Type B pancreatic cell (in vitro differentiated cells): ENCODE measurements around the gene ARHGEF12. TPM values are rescaled to one million over a fixed set of nuclear protein-coding genes. Genes with fewer than 3 reads are reported as not detected.
A peak's percentile ranks its signal among the peaks of the same experiment; 100 is the strongest.

ENCODE experiments used
- DNase-seq: peaks from one replicate; pipeline ENCODE4 v3.0.0; 2021; ENCODE audit warnings: mixed read lengths; ENCODE audit not compliant: unreplicated experiment; ENCODE audit errors: extremely low spot score
- H3K27ac Mint-ChIP-seq: 2 replicates; pipeline ENCODE4 v1.8.0; 2021; ENCODE audit warnings: mild to moderate bottlenecking, mixed read lengths
- H3K27me3 Mint-ChIP-seq: 2 replicates; pipeline ENCODE4 v1.8.0; 2021; ENCODE audit warnings: mixed read lengths
- H3K36me3 Mint-ChIP-seq: 2 replicates; pipeline ENCODE4 v1.8.0; 2021; ENCODE audit warnings: mixed read lengths
- H3K4me1 Mint-ChIP-seq: one replicate; pipeline ENCODE4 v1.8.0; 2021; ENCODE audit warnings: mixed read lengths; ENCODE audit not compliant: unreplicated experiment
- H3K4me3 Mint-ChIP-seq: 2 replicates; pipeline ENCODE4 v1.8.0; 2021; ENCODE audit warnings: mild to moderate bottlenecking, mixed read lengths
- H3K9me3 Mint-ChIP-seq: 2 replicates; pipeline ENCODE4 v1.8.0; 2021; ENCODE audit warnings: mixed read lengths
- CTCF ChIP-seq: fragments of 200-600 bp; sonication (generic); conservative IDR thresholded peaks from 2 replicates; pipeline ENCODE4 v1.5.0; 2021; ENCODE audit warnings: antibody characterized with exemption, mild to moderate bottlenecking
- total RNA-seq: library from RNA; stranded (reverse); gene quantifications from 2 replicates; pipeline ENCODE4 v1.2.1, GENCODE V29; 2021; ENCODE audit warnings: low replicate concordance

The ARHGEF12 gene
- total RNA-seq, 1 donor from 2014 or later, result 73.8 TPM

- Mint-ChIP-seq H3K27ac (no peak overlapping the region), H3K27me3 (peaks cover 2% of the 10 kb centered on the region), H3K4me3 (no peak overlapping the region), H3K36me3 (no peaks in the 10 kb centered on the region), H3K4me1 (peaks cover 12% of the 10 kb centered on the region), H3K9me3 (no peaks in the 10 kb centered on the region)
- no peak for DNase-seq
- TF ChIP-seq CTCF, result no peak
Observed at GRCh38 chr11:120308081-120308480, 28.1 kb upstream of the ARHGEF12 start.

- Mint-ChIP-seq H3K4me1 (peaks cover 6% of the 10 kb centered on the region), H3K4me3 (no peak overlapping the region), H3K27me3 (no peaks in the 10 kb centered on the region), H3K36me3 (no peaks in the 10 kb centered on the region), H3K9me3 (no peaks in the 10 kb centered on the region), H3K27ac (no peak overlapping the region)
- no peak for TF ChIP-seq CTCF
- DNase-seq, result no peak
Observed at GRCh38 chr11:120310870-120311269, 25.3 kb upstream of the ARHGEF12 start.

GRCh38 chr11:120314861-120315260, 21.4 kb upstream of the ARHGEF12 start:
- Mint-ChIP-seq H3K36me3 (no peaks in the 10 kb centered on the region), H3K4me1 (peaks cover 10% of the 10 kb centered on the region), H3K27ac (no peak overlapping the region), H3K4me3 (no peak overlapping the region), H3K27me3 (peaks cover 3% of the 10 kb centered on the region), H3K9me3 (no peaks in the 10 kb centered on the region)
- no peak for DNase-seq
- no peak for TF ChIP-seq CTCF

GRCh38 chr11:120316880-120317688, 19.1 kb upstream of the ARHGEF12 start:
- Mint-ChIP-seq H3K4me1 (peaks cover 14% of the 10 kb centered on the region), H3K36me3 (no peaks in the 10 kb centered on the region), H3K4me3 (peak overlapping the region; percentile 82), H3K27ac (peak overlapping the region; percentile 96), H3K27me3 (peaks cover 3% of the 10 kb centered on the region), H3K9me3 (no peaks in the 10 kb centered on the region)
- no peak for TF ChIP-seq CTCF
- no peak for DNase-seq

- peaks cover 14% of the 10 kb centered on the region for H3K4me1 Mint-ChIP-seq
- H3K9me3 Mint-ChIP-seq, result no peaks in the 10 kb centered on the region
- TF ChIP-seq CTCF, result no peak
- no peak for DNase-seq
- peaks cover 3% of the 10 kb centered on the region for H3K27me3 Mint-ChIP-seq
- peak overlapping the region; percentile 59 for H3K4me3 Mint-ChIP-seq
- no peaks in the 10 kb centered on the region for H3K36me3 Mint-ChIP-seq
- peak overlapping the region; percentile 96 for H3K27ac Mint-ChIP-seq
Observed at GRCh38 chr11:120317689-120318480, 18.3 kb upstream of the ARHGEF12 start.
